Neuronal stem cell (in vitro differentiated cells): ENCODE results near the gene CASP8.

Source experiments
- DNase-seq: peaks from one replicate; pipeline ENCODE4 v3.0.0-alpha.2; 2013; ENCODE audit warnings: low spot score
- H2AFZ ChIP-seq: one replicate; pipeline ENCODE4 v1.6.1; 2013; ENCODE audit warnings: mild to moderate bottlenecking, low read length, inconsistent platforms
- H2AK5ac ChIP-seq: 2 replicates; pipeline ENCODE4 v1.6.1; 2013; ENCODE audit warnings: low read depth, mild to moderate bottlenecking, inconsistent platforms, low read length, moderate library complexity, mixed read lengths
- H2BK120ac ChIP-seq: 2 replicates; pipeline ENCODE4 v1.6.1; 2013; ENCODE audit warnings: low read depth, mild to moderate bottlenecking, inconsistent platforms, low read length, moderate library complexity, mixed read lengths
- H2BK12ac ChIP-seq: one replicate; pipeline ENCODE4 v1.6.1; 2013; ENCODE audit warnings: low read length, inconsistent platforms
- H2BK15ac ChIP-seq: 2 replicates; pipeline ENCODE4 v1.6.1; 2013; ENCODE audit warnings: mild to moderate bottlenecking, low read length, inconsistent platforms, mixed read lengths
- H2BK5ac ChIP-seq: one replicate; pipeline ENCODE4 v1.6.1; 2013; ENCODE audit warnings: inconsistent platforms, mild to moderate bottlenecking, low read length, moderate library complexity
- H3K14ac ChIP-seq: one replicate; pipeline ENCODE4 v1.6.1; 2013; ENCODE audit warnings: low read length, inconsistent platforms
- H3K18ac ChIP-seq: 2 replicates; pipeline ENCODE4 v1.6.1; 2013; ENCODE audit warnings: low read length, inconsistent platforms
- H3K23ac ChIP-seq: 2 replicates; pipeline ENCODE4 v1.6.1; 2013; ENCODE audit warnings: low read depth, mild to moderate bottlenecking, mixed read lengths, low read length, inconsistent platforms; ENCODE audit not compliant: poor library complexity
- H3K27ac ChIP-seq: replicated peaks from 3 replicates; pipeline ENCODE4 v1.5.1; 2013; ENCODE audit warnings: low read length, inconsistent platforms
- H3K27me3 ChIP-seq, 3 experiments: 2 replicates each; pipeline ENCODE4 v1.6.1; 2013; ENCODE audit warnings: low read length in 3 of 3, mild to moderate bottlenecking in 2 of 3, inconsistent platforms in 1 of 3, low read depth in 1 of 3, mixed read lengths in 1 of 3, moderate library complexity in 1 of 3; ENCODE audit not compliant: control insufficient read depth in 3 of 3, insufficient read depth in 3 of 3
- H3K36me3 ChIP-seq, 2 donors: replicated peaks in 1 of 2; 2 replicates each; pipeline ENCODE4 v1.6.1; 2013; ENCODE audit warnings: low read length in 2 of 2; ENCODE audit not compliant: control insufficient read depth in 2 of 2, insufficient read depth in 2 of 2
- H3K4ac ChIP-seq: 2 replicates; pipeline ENCODE4 v1.6.1; 2013; ENCODE audit warnings: inconsistent platforms, mild to moderate bottlenecking, low read length, moderate library complexity
- H3K4me1 ChIP-seq, 2 donors: 1 replicate in 1 of 2; 2 replicates in 1 of 2; pipeline ENCODE4 v1.6.1; 2013; ENCODE audit warnings: low read length in 2 of 2, low read depth in 1 of 2; ENCODE audit not compliant: control insufficient read depth in 2 of 2, insufficient read depth in 1 of 2
- H3K4me2 ChIP-seq: one replicate; pipeline ENCODE4 v1.6.1; 2013; ENCODE audit warnings: mild to moderate bottlenecking, low read length, inconsistent platforms; ENCODE audit not compliant: insufficient read depth, poor library complexity, severe bottlenecking
- H3K4me3 ChIP-seq, 2 donors: 2 replicates each; pipeline ENCODE4 v1.5.1; 2013; ENCODE audit warnings: low read length in 2 of 2, mild to moderate bottlenecking in 2 of 2, inconsistent platforms in 1 of 2, moderate library complexity in 1 of 2
- H3K79me1 ChIP-seq: one replicate; pipeline ENCODE4 v1.6.1; 2013; ENCODE audit warnings: low read depth, mild to moderate bottlenecking, inconsistent platforms, low read length, moderate library complexity
- H3K9ac ChIP-seq: one replicate; pipeline ENCODE4 v1.6.1; 2013; ENCODE audit warnings: mild to moderate bottlenecking, low read depth, low read length, inconsistent platforms; ENCODE audit not compliant: poor library complexity
- H3K9me3 ChIP-seq, 2 donors: replicated peaks in 1 of 2; 2 replicates each; pipeline versions ENCODE3 to v1.6.1; 2013; ENCODE audit warnings: low read length in 2 of 2, mild to moderate bottlenecking in 2 of 2, inconsistent platforms in 1 of 2, low read depth in 1 of 2, mixed read lengths in 1 of 2, moderate library complexity in 1 of 2; ENCODE audit not compliant: control insufficient read depth in 2 of 2, insufficient read depth in 1 of 2
- H4K8ac ChIP-seq: one replicate; pipeline ENCODE4 v1.6.1; 2013; ENCODE audit warnings: low read depth, mild to moderate bottlenecking, inconsistent platforms, low read length, moderate library complexity
- H4K91ac ChIP-seq: one replicate; pipeline ENCODE4 v1.6.1; 2013; ENCODE audit warnings: low read length, low read depth, mild to moderate bottlenecking, inconsistent platforms; ENCODE audit not compliant: poor library complexity
- WGBS, 2 donors: extraction: QIAGEN DNeasy Blood & Tissue Kit; methylation state at CpG; one replicate each; pipeline ENCODE4 v1.1.7; 2013; ENCODE audit warnings: missing lambda C conversion rate in 2 of 2, mixed read lengths in 1 of 2; ENCODE audit not compliant: insufficient read length in 2 of 2, insufficient replicate concordance in 1 of 2; ENCODE audit errors: extremely low coverage in 2 of 2; 5-methylcytosine and 5-hydroxymethylcytosine counted together

The CASP8 gene

GRCh38 chr2:201261471-201261870 lies 1.1 kb downstream of the CASP8 start:
- Histone ChIP-seq H3K36me3 (no peaks in the 10 kb centered on the region), H3K9me3 (no peaks in the 10 kb centered on the region), H3K23ac (no peak overlapping the region), H3K14ac (no peak overlapping the region), H3K18ac (no peak overlapping the region), H3K27ac (no peak overlapping the region), H3K4ac (no peak overlapping the region), H4K91ac (no peak overlapping the region), H3K79me1 (no peaks in the 10 kb centered on the region), H3K4me1 (peaks cover 8 to 9% of the 10 kb centered on the region in 2 donors), H3K9ac (no peak overlapping the region), H2BK12ac (no peak overlapping the region), H2BK120ac (no peak overlapping the region), H2BK5ac (no peak overlapping the region), H3K4me2 (no peak overlapping the region), H2BK15ac (no peak overlapping the region), H3K27me3 (no peaks in the 10 kb centered on the region), H2AK5ac (no peak overlapping the region), H4K8ac (no peak overlapping the region), H3K4me3 (no peak overlapping the region), H2AFZ (no peak overlapping the region)
- DNase-seq, result no peak
- WGBS, 2 donors, result no CpG with 5 or more reads among the region's 9 CpGs

GRCh38 chr2:201261906-201262305 lies 1.6 kb downstream of the CASP8 start:
- H3K4me3 ChIP-seq, result no peak overlapping the region
- H3K14ac ChIP-seq, result no peak overlapping the region
- H2BK15ac ChIP-seq, result no peak overlapping the region
- H3K23ac ChIP-seq, result no peak overlapping the region
- H2BK12ac ChIP-seq, result no peak overlapping the region
- H3K4me1 ChIP-seq, result peaks cover 8 to 9% of the 10 kb centered on the region in 2 donors
- no peaks in the 10 kb centered on the region for H3K27me3 ChIP-seq
- H3K4me2 ChIP-seq, result no peak overlapping the region
- H2BK120ac ChIP-seq, result no peak overlapping the region
- no peaks in the 10 kb centered on the region for H3K79me1 ChIP-seq
- H2AK5ac ChIP-seq, result no peak overlapping the region
- no peak overlapping the region for H3K9ac ChIP-seq
- DNase-seq, result no peak
- no peak overlapping the region for H3K18ac ChIP-seq
- no peak overlapping the region for H3K4ac ChIP-seq
- H4K91ac ChIP-seq, result no peak overlapping the region
- no peak overlapping the region for H2BK5ac ChIP-seq
- H3K36me3 ChIP-seq, result no peaks in the 10 kb centered on the region
- H3K9me3 ChIP-seq, result no peaks in the 10 kb centered on the region
- no peak overlapping the region for H4K8ac ChIP-seq
- H3K27ac ChIP-seq, result no peak overlapping the region
- H2AFZ ChIP-seq, result no peak overlapping the region
- no CpG with 5 or more reads among the region's 2 CpGs for WGBS, 2 donors

- Histone ChIP-seq H3K4me3 (no peak overlapping the region), H3K4me2 (no peak overlapping the region), H2AFZ (no peak overlapping the region), H3K9me3 (no peaks in the 10 kb centered on the region), H3K23ac (no peak overlapping the region), H4K8ac (no peak overlapping the region), H3K18ac (no peak overlapping the region), H2BK120ac (no peak overlapping the region), H3K27ac (no peak overlapping the region), H2BK15ac (no peak overlapping the region), H4K91ac (no peak overlapping the region), H3K36me3 (no peaks in the 10 kb centered on the region), H3K4ac (no peak overlapping the region), H3K4me1 (peaks cover 8 to 9% of the 10 kb centered on the region in 2 donors), H2BK5ac (no peak overlapping the region), H3K9ac (no peak overlapping the region), H3K27me3 (no peaks in the 10 kb centered on the region), H3K14ac (no peak overlapping the region), H2AK5ac (no peak overlapping the region), H2BK12ac (no peak overlapping the region), H3K79me1 (no peaks in the 10 kb centered on the region)
- no peak for DNase-seq
- no CpG with 5 or more reads among the region's 6 CpGs for WGBS, 2 donors
These were observed 2.4 kb downstream of the CASP8 start for GRCh38 chr2:201262718-201263117.

DNA sequence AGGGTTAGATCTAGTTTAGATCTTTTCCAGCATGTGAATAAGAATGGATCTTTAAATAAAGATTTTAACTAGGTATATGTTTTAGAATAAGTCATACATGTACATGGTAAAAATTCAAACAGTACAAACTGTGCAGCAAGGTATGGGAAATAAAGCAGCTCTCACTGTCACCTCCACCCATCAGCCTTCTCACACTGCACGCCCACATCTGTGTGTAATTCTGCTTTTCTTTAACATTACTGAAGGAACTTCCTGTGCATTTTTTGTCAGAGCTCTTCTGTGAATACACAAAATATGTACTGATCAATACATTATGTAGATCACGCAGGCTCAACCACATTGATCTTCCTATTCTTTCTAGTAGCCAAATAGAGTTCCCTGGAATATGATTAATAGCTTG lies 3.4 kb downstream of the CASP8 start:
- no peaks in the 10 kb centered on the region for H3K27me3 ChIP-seq
- H2BK15ac ChIP-seq, result no peak overlapping the region
- no peaks in the 10 kb centered on the region for H3K9me3 ChIP-seq
- no peak overlapping the region for H3K27ac ChIP-seq
- H3K4me1 ChIP-seq, result peaks cover 0 to 4% of the 10 kb centered on the region in 2 donors
- DNase-seq, result no peak
- H3K14ac ChIP-seq, result no peak overlapping the region
- H3K4ac ChIP-seq, result no peak overlapping the region
- no peak overlapping the region for H3K18ac ChIP-seq
- H2AFZ ChIP-seq, result no peak overlapping the region
- H3K23ac ChIP-seq, result no peak overlapping the region
- H2BK5ac ChIP-seq, result no peak overlapping the region
- no peak overlapping the region for H2AK5ac ChIP-seq
- H2BK120ac ChIP-seq, result no peak overlapping the region
- whole genome bisulfite sequencing, 2 donors, result no CpG with 5 or more reads among the region's 2 CpGs
- no peak overlapping the region for H3K4me3 ChIP-seq
- H3K9ac ChIP-seq, result no peak overlapping the region
- H4K8ac ChIP-seq, result no peak overlapping the region
- no peaks in the 10 kb centered on the region for H3K79me1 ChIP-seq
- no peaks in the 10 kb centered on the region for H3K36me3 ChIP-seq
- H4K91ac ChIP-seq, result no peak overlapping the region
- no peak overlapping the region for H2BK12ac ChIP-seq
- H3K4me2 ChIP-seq, result no peak overlapping the region
